GM23338 (cell line): ENCODE results near the gene CNNM4.

Experiments used
- CREB1 ChIP-seq: fragments of 250-450 bp; sonication (Bioruptor Pico); IDR thresholded peaks from 2 replicates; pipeline ENCODE4 v1.5.0; 2020; ENCODE audit warnings: low read depth, mild to moderate bottlenecking, moderate library complexity
- CTCF ChIP-seq, 2 experiments: fragments of 200-600 bp in 1 of 2; sonication (generic) in 1 of 2; conservative IDR thresholded peaks; 2 replicates each; pipeline versions ENCODE4 v1.5.1 to v1.6.1; 2016 to 2017; ENCODE audit warnings: antibody characterized with exemption in 2 of 2, low read depth in 2 of 2, mild to moderate bottlenecking in 2 of 2, moderate library complexity in 1 of 2
- EZH2 ChIP-seq: fragments of 200-600 bp; sonication (generic); IDR thresholded peaks from one replicate; pipeline ENCODE4 v1.8.0; 2017; ENCODE audit warnings: antibody characterized with exemption, mild to moderate bottlenecking, low read depth; ENCODE audit not compliant: unreplicated experiment
- EZH2phosphoT487 ChIP-seq: fragments of 200-600 bp; sonication (generic); IDR thresholded peaks from one replicate; pipeline ENCODE4 v1.8.1; 2018; ENCODE audit warnings: antibody characterized with exemption; ENCODE audit not compliant: unreplicated experiment
- JUNB ChIP-seq: IDR thresholded peaks from one replicate; pipeline ENCODE4 v1.6.1; 2016; ENCODE audit warnings: antibody characterized with exemption; ENCODE audit not compliant: unreplicated experiment
- POLR2AphosphoS5 ChIP-seq: IDR thresholded peaks from 2 replicates; pipeline ENCODE4 v1.6.1; 2016; ENCODE audit warnings: antibody characterized with exemption, low read depth
- REST ChIP-seq: IDR thresholded peaks from one replicate; pipeline ENCODE4 v1.6.1; 2018; ENCODE audit warnings: antibody characterized with exemption; ENCODE audit not compliant: unreplicated experiment

GRCh38 chr2:96733931-96734330 is 26.8 kb upstream of the CNNM4 start:
- TF ChIP-seq CTCF (conservative IDR thresholded peaks at IDR 0.05; ENCODE audit: low read depth in 2 of 2): no peak
- no peak for TF ChIP-seq REST
- TF ChIP-seq EZH2: no peak
- TF ChIP-seq EZH2phosphoT487: no peak
- no peak for TF ChIP-seq CREB1 (CRISPR knock-in tag)
- TF ChIP-seq POLR2AphosphoS5: no peak
- no peak for TF ChIP-seq JUNB
